ENCODE results near the gene CCDC192.

The CCDC192 gene

DNA sequence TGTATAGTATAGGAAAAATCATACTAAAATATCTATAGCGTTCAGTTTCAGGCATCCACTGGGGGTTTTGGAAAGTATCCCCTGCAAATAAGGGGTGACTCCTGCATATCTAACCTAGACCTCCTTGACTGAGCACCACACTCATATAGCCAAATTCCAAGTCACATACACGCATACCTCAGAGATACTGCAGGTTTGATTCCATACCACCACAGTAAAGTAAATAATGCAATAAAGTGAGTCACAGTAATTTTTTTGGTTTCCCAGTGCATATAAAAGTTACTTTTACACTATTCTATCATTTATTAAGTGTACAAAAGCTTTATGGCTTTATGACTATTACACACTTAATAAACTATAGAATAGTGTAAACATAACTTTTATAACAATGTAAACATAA lies 151.3 kb downstream of the CCDC192 start:
- no peak overlapping the region for H3K4me3 ChIP-seq (ENCODE audit: control insufficient read depth, low read depth, low read length)
- no peak for DNase-seq (ENCODE audit: low read depth)

GRCh38 chr5:127856292-127856691 lies 153.1 kb downstream of the CCDC192 start:
- no peak for DNase-seq (ENCODE audit: low read depth)
- TF ChIP-seq, protein P1, sequence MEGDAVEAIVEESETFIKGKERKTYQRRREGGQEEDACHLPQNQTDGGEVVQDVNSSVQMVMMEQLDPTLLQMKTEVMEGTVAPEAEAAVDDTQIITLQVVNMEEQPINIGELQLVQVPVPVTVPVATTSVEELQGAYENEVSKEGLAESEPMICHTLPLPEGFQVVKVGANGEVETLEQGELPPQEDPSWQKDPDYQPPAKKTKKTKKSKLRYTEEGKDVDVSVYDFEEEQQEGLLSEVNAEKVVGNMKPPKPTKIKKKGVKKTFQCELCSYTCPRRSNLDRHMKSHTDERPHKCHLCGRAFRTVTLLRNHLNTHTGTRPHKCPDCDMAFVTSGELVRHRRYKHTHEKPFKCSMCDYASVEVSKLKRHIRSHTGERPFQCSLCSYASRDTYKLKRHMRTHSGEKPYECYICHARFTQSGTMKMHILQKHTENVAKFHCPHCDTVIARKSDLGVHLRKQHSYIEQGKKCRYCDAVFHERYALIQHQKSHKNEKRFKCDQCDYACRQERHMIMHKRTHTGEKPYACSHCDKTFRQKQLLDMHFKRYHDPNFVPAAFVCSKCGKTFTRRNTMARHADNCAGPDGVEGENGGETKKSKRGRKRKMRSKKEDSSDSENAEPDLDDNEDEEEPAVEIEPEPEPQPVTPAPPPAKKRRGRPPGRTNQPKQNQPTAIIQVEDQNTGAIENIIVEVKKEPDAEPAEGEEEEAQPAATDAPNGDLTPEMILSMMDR (IDR thresholded peaks at IDR 0.05; ENCODE audit: control insufficient read depth, insufficient read depth, low read depth, low read length, missing control alignments): no peak
- H3K4me3 ChIP-seq (ENCODE audit: control insufficient read depth, low read depth, low read length): no peak overlapping the region

More for the DNA sequence above, 151.3 kb downstream of the CCDC192 start:
- TF ChIP-seq, protein P1 (IDR thresholded peaks at IDR 0.05; ENCODE audit: control insufficient read depth, insufficient read depth, low read depth, low read length, missing control alignments): no peak

DNA sequence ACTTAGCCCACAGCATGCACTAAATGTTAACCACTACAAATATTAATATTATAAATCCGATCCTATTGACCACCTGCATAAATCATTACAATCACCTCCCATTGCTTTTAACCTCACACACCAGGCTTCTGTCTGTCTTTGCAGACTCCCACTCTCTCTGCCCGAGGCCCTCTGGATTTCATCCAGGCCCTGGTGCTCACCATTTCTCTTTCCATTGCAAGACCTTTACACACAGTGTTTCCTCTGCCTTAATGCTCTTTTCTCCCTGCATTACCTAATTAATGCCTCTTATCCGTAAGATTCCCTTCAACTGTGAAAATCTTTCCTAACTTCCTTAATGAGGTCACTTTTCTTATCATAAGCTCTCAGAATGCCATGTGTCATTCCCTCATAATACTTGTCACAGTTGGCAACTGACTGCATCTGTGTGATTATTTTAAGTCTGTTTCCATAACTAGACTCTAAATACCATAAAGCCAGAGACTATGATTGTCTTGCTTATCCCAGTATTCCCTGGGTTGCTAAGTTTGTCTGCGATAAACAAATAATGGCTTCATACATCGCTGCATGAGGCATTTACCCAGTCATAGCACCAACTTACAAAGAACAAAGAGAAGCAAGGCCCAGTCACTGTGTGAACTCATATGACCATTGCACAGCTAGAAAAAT lies 155.1 kb downstream of the CCDC192 start:
- no peak for DNase-seq (ENCODE audit: low read depth)
- TF ChIP-seq, protein P1 (IDR thresholded peaks at IDR 0.05; ENCODE audit: control insufficient read depth, insufficient read depth, low read depth, low read length, missing control alignments): no peak
- no peak overlapping the region for H3K4me3 ChIP-seq (ENCODE audit: control insufficient read depth, low read depth, low read length)

DNA sequence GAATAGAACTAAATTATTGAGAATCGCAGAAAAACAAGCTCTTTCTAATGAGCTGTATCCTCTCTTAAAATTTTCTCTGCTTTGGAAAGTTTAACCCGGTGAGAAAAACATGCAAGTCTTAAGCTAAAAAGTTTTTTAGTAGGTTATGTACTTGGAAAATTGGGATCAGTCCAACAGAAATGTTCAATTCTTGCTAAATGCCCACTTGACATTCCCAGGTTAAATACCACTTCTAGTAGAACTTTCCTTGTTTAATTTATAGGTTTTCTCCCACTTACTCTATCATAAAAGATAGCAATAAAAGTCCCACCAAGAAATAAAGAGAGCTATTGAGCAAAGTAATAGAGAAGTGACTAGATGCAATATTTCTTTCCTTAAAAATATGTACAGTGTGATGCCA lies 157.1 kb downstream of the CCDC192 start:
- H3K4me3 ChIP-seq (ENCODE audit: control insufficient read depth, low read depth, low read length): no peak overlapping the region
- no peak for DNase-seq (ENCODE audit: low read depth)
- TF ChIP-seq, protein P1 (IDR thresholded peaks at IDR 0.05; ENCODE audit: control insufficient read depth, insufficient read depth, low read depth, low read length, missing control alignments): no peak

GRCh38 chr5:127863161-127863560 lies 160.0 kb downstream of the CCDC192 start:
- TF ChIP-seq, protein P1 (IDR thresholded peaks at IDR 0.05; ENCODE audit: control insufficient read depth, insufficient read depth, low read depth, low read length, missing control alignments): no peak
- no peak for DNase-seq (ENCODE audit: low read depth)
- H3K4me3 ChIP-seq (ENCODE audit: control insufficient read depth, low read depth, low read length): no peak overlapping the region

- no peak overlapping the region for H3K4me3 ChIP-seq (ENCODE audit: control insufficient read depth, low read depth, low read length)
- TF ChIP-seq, protein P1 (IDR thresholded peaks at IDR 0.05; ENCODE audit: control insufficient read depth, insufficient read depth, low read depth, low read length, missing control alignments): no peak
- no peak for DNase-seq (ENCODE audit: low read depth)
These were observed 160.6 kb downstream of the CCDC192 start for GRCh38 chr5:127863610-127864395.
